ENCODE measurements around the gene IRF5. TPM values are rescaled to one million over a fixed set of nuclear protein-coding genes. Genes with fewer than 3 reads are reported as not detected.

The IRF5 gene
- total RNA-seq, 1 experiment from 2014 or later: 8.8 TPM

GRCh38 chr7:128922496-128923410, 15.0 kb upstream of the IRF5 start:
- Histone ChIP-seq H3K27me3 (ENCODE audit: control insufficient read depth, insufficient read depth, low read length) (peaks cover 6% of the 10 kb centered on the region), H3K4me3 (ENCODE audit: low read depth in 2 of 2, low read length in 2 of 2) (no peak overlapping the region), H3K4me1 (ENCODE audit: control insufficient read depth, insufficient read depth, low read length) (no peaks in the 10 kb centered on the region), H3K27ac (ENCODE audit: low read length) (no peak overlapping the region), H3K9me3 (ENCODE audit: control insufficient read depth, insufficient read depth, low read depth, low read length) (no peaks in the 10 kb centered on the region), H3K36me3 (ENCODE audit: control insufficient read depth, insufficient read depth, low read length) (no peaks in the 10 kb centered on the region)
- no TSS peak for BruUV-seq (replicated peaks)
- TF ChIP-seq TCF7L2 (IDR thresholded peaks at IDR 0.05; ENCODE audit: low read depth, low read length): no peak
- no peak for TF ChIP-seq REST (IDR thresholded peaks at IDR 0.05; ENCODE audit: insufficient read depth in 1 of 2, low read depth in 2 of 2, low read length in 1 of 2)
- ChIA-PET CTCF (no interaction called here), POLR2A (no interaction called here)
- in situ Hi-C loops (cut with HindIII; ENCODE audit: low pct_unique_long_range_greater_than_20kb, low sequenced_read_pairs) (no loop called here), intact Hi-C loops (cut with micrococcal nuclease; ENCODE audit: unreplicated experiment) (no loop called here)
- ATAC-seq: no peak; the same call in 1 of the 2 replicates
- DNase-seq (ENCODE audit: low read depth, low spot score): no peak

DNA sequence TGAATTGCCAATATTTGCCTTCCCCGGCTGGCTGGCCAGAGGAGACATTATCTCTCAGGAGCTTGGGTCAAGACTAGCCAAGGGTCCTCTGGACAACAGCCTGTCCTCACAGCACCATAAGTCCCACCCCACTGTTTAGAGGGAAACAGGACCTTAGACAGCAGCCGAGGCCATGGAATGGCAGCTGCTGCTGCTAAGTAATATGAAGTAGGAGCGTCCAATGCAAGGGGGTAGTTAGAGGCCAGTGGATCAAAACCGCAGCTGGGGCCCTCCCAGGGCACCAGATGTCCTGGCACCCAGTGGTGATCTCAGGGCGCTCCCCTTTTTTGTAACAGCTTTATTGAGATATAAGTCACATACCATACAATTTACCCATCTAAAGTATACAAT, 14.3 kb upstream of the IRF5 start:
- in situ Hi-C loops (cut with HindIII; ENCODE audit: low pct_unique_long_range_greater_than_20kb, low sequenced_read_pairs) (no loop called here), intact Hi-C loops (cut with micrococcal nuclease; ENCODE audit: unreplicated experiment) (no loop called here)
- no TSS peak for BruUV-seq (replicated peaks)
- TF ChIP-seq, protein P1, sequence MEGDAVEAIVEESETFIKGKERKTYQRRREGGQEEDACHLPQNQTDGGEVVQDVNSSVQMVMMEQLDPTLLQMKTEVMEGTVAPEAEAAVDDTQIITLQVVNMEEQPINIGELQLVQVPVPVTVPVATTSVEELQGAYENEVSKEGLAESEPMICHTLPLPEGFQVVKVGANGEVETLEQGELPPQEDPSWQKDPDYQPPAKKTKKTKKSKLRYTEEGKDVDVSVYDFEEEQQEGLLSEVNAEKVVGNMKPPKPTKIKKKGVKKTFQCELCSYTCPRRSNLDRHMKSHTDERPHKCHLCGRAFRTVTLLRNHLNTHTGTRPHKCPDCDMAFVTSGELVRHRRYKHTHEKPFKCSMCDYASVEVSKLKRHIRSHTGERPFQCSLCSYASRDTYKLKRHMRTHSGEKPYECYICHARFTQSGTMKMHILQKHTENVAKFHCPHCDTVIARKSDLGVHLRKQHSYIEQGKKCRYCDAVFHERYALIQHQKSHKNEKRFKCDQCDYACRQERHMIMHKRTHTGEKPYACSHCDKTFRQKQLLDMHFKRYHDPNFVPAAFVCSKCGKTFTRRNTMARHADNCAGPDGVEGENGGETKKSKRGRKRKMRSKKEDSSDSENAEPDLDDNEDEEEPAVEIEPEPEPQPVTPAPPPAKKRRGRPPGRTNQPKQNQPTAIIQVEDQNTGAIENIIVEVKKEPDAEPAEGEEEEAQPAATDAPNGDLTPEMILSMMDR (IDR thresholded peaks at IDR 0.05): no peak
- peak; percentile 61 to 72; a peak in 3 of 4 replicates for TF ChIP-seq REST (IDR thresholded peaks at IDR 0.05; ENCODE audit: insufficient read depth in 1 of 2, low read depth in 2 of 2, low read length in 1 of 2)
- Histone ChIP-seq H3K4me3 (ENCODE audit: low read depth in 2 of 2, low read length in 2 of 2) (no peak overlapping the region), H3K9me3 (ENCODE audit: control insufficient read depth, insufficient read depth, low read depth, low read length) (no peaks in the 10 kb centered on the region), H3K27me3 (ENCODE audit: control insufficient read depth, insufficient read depth, low read length) (peaks cover 6% of the 10 kb centered on the region), H3K27ac (ENCODE audit: low read length) (no peak overlapping the region), H3K4me1 (ENCODE audit: control insufficient read depth, insufficient read depth, low read length) (no peaks in the 10 kb centered on the region), H3K36me3 (ENCODE audit: control insufficient read depth, insufficient read depth, low read length) (no peaks in the 10 kb centered on the region)
- POLR2A ChIA-PET: no interaction called here
- ATAC-seq (peak; percentile 55), DNase-seq (ENCODE audit: low read depth, low spot score) (no peak)
- CTCF ChIA-PET: no interaction called here
